Left renal pelvis (tissue), 4 donors: Measurements from ENCODE around the gene RARRES1. TPM values are rescaled to one million over a fixed set of nuclear protein-coding genes. Genes with fewer than 3 reads are reported as not detected.

ENCODE experiments used
- DNase-seq, 4 donors: peaks; one replicate each; pipeline ENCODE4 v3.0.0-alpha.2; 2013; ENCODE audit warnings: low read depth in 4 of 4, low spot score in 3 of 4
- polyA plus RNA-seq, 4 donors: library from polyadenylated mRNA; unstranded; fragments of 120-200 nt; gene quantifications; one replicate each; pipeline ENCODE4 v1.2.1, GENCODE V29; 2013; ENCODE audit not compliant: insufficient read length in 4 of 4

Gene RARRES1
- polyA plus RNA-seq, 4 donors = 8.2 to 37.1 (median 18.6) TPM

GRCh38 chr3:158649791-158650190 lies 82.5 kb downstream of the RARRES1 start:
- no peak for DNase-seq

Other genes starting within 250 kb of the RARRES1 start
- 10 to 100 TPM; 17.3 to 64.8 (median 57.7) TPM for gene MLF1, start 161.3 kb downstream of the RARRES1 start, polyA plus RNA-seq
- 10 to 100 TPM; 31.5 to 56.7 (median 48.3) TPM for gene GFM1, start 87.9 kb downstream of the RARRES1 start, polyA plus RNA-seq
- 10 to 100 TPM; 27.5 to 32.8 (median 29.6) TPM for gene LXN, start 59.8 kb downstream of the RARRES1 start, polyA plus RNA-seq
- gene MFSD1, start 69.6 kb upstream of the RARRES1 start, polyA plus RNA-seq = 10 to 100 TPM; 46.8 to 59.5 (median 53.9) TPM